ENCODE data around the gene BCL11A. TPM values are rescaled to one million over a fixed set of nuclear protein-coding genes. Genes with fewer than 3 reads are reported as not detected.

The BCL11A gene
- total RNA-seq, 4 donors from 2014 or later = 0.28 to 5.0 (median 1.1) TPM

- ATAC-seq (ENCODE audit: low FRiP score) = no peak
- no peak for DNase-seq (ENCODE audit: low spot score)
- TF ChIP-seq, protein P1, sequence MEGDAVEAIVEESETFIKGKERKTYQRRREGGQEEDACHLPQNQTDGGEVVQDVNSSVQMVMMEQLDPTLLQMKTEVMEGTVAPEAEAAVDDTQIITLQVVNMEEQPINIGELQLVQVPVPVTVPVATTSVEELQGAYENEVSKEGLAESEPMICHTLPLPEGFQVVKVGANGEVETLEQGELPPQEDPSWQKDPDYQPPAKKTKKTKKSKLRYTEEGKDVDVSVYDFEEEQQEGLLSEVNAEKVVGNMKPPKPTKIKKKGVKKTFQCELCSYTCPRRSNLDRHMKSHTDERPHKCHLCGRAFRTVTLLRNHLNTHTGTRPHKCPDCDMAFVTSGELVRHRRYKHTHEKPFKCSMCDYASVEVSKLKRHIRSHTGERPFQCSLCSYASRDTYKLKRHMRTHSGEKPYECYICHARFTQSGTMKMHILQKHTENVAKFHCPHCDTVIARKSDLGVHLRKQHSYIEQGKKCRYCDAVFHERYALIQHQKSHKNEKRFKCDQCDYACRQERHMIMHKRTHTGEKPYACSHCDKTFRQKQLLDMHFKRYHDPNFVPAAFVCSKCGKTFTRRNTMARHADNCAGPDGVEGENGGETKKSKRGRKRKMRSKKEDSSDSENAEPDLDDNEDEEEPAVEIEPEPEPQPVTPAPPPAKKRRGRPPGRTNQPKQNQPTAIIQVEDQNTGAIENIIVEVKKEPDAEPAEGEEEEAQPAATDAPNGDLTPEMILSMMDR (IDR thresholded peaks at IDR 0.05) = no peak
These were observed 107.7 kb downstream of the BCL11A start for GRCh38 chr2:60445684-60446179.

- ATAC-seq (ENCODE audit: low FRiP score) (no peak), DNase-seq (ENCODE audit: low spot score) (no peak)
- TF ChIP-seq, protein P1 (IDR thresholded peaks at IDR 0.05) = no peak
These were observed 110.8 kb downstream of the BCL11A start for GRCh38 chr2:60442608-60443007.

DNA sequence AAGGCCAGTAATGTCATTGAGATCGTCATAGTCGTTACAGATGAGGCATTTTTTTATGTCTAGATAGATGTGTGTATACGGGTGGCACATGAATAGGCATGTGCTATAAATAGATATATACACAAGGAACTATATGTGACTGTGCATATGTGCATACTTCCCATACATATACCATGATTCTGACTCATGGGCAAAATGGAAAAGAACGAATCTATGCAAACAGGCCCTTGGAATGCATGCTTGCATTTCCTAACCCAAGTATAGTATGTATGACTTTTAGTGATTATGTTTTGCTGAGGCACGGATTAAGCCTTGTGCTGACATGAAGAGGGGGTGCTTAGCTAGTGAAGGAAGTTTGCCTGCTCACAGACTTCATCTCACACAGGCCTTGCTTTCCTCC lies 111.7 kb downstream of the BCL11A start:
- TF ChIP-seq, protein P1 (IDR thresholded peaks at IDR 0.05) = no peak
- ATAC-seq (ENCODE audit: low FRiP score) (no peak), DNase-seq (ENCODE audit: low spot score) (no peak)

DNA sequence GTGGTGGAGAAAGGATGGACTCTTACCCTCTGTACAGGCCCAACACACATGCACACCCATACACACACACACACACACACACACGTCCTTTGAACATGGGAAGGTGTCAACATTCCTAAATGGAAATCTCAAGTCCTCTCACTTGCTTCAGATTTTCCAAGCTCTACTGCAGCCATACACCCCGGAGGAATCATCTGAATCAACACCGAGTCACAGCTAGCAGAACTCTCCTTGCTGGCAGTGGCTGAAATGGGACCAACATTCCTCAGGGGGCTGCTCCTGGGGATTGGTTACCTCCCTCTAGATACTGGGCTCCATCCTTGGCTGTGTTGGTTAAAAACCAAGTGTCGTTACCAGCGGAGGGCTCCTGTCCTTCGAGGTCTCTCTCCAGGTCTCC lies 112.7 kb downstream of the BCL11A start:
- ATAC-seq (ENCODE audit: low FRiP score) (no peak), DNase-seq (ENCODE audit: low spot score) (no peak)
- TF ChIP-seq, protein P1 (IDR thresholded peaks at IDR 0.05) = no peak

DNA sequence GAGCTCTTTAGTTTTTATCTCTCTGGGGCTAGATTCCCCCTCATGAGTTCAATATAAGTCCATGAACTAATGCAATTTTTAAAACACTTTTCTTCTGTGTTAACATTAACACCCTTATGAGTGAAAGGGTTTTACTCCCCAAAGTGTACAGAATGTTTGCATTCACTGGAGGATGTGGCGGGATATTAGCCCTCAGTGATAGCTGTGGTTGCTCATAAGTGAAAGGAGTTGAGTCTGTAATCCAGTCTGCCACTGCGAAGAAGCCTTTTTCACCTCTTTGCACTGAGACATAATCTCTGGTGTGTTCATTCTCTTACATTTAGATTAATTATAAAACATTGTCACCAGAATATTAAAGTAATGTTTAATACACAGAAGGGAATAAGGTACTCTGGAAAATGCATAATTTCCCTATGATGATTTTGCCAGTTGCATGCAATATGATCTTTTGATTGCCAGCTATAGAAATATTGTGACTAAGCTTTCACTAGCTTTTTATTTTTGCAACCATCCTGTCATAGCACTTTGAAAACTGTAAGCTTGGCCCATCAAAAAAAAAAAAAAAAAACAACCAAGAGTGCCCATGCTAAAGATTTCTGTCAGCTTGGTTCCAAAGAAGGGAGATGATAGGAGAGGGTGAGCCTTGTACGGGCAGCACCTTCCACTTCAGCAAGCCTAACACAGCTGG lies 113.2 kb downstream of the BCL11A start:
- TF ChIP-seq, protein P1 (IDR thresholded peaks at IDR 0.05) = no peak
- ATAC-seq (ENCODE audit: low FRiP score) (no peak), DNase-seq (ENCODE audit: low spot score) (no peak)

DNA sequence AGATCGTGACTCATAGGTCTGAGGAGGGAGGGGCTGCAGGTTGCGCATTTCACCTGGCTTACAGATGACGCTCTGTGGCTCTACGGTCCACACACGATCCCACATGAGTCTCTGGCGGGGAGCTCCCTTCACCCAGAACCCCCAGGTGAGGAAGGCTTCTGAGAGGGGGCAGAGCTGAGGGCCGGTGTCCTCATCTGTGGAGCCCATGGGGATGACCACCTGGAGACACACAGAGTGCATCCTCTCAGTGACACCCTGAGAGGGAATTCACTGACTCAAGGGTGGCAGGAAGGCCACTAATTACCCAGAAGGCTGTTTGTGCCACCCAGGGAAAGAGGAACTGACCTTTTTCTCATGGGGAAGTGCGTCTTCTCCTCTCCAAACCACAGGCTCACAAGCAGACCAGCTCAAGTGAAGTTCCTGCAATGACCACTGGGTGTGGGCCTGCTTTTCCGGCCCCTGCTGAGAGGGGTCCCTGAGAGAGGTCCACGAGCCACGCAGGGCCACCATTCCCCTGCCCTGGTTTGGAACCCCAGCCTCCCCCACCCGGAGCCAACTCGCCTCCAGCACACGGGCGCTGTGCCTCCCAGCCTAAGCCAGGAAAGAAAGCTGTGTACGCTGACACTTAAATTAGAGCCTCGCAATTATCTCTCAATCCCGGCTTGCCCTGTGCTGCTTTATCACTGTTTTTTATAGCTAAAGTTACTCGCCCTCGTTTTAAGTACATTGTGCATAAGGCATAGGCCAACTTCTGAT lies 114.1 kb downstream of the BCL11A start:
- no peak for DNase-seq (ENCODE audit: low spot score)

More for the DNA sequence above, 114.1 kb downstream of the BCL11A start:
- TF ChIP-seq, protein P1 (IDR thresholded peaks at IDR 0.05) = no peak
- no peak for ATAC-seq (ENCODE audit: low FRiP score)
